Measurements from ENCODE around the gene GPSM1.

Gene GPSM1

GRCh38 chr9:136327304-136327974 is at the start of gene GPSM1:
Gene GPSM1, plus strand, starts transcription at chr9:136327539. Its CDS starts 157 bp downstream, at chr9:136327696.
- no peak for DNase-seq

GRCh38 chr9:136277746-136278145 is 49.6 kb upstream of the GPSM1 start:
- DNase-seq: no peak

GRCh38 chr9:136278221-136278620 is 49.1 kb upstream of the GPSM1 start:
- no peak for DNase-seq

GRCh38 chr9:136278894-136279293 is 48.4 kb upstream of the GPSM1 start:
- DNase-seq: no peak

GRCh38 chr9:136279471-136279870 is 47.9 kb upstream of the GPSM1 start:
- no peak for DNase-seq

- DNase-seq: no peak
Measured at GRCh38 chr9:136280535-136281315, 46.6 kb upstream of the GPSM1 start.

- no peak for DNase-seq
Measured at GRCh38 chr9:136281421-136282271, 45.7 kb upstream of the GPSM1 start.

- DNase-seq: no peak
Measured at GRCh38 chr9:136282272-136282861, 45.0 kb upstream of the GPSM1 start.

- DNase-seq: no peak
Measured at GRCh38 chr9:136283291-136284235, 43.8 kb upstream of the GPSM1 start.

- no peak for DNase-seq
Measured at GRCh38 chr9:136284311-136284710, 43.0 kb upstream of the GPSM1 start.

GRCh38 chr9:136284951-136285350 is 42.4 kb upstream of the GPSM1 start:
- DNase-seq: no peak

- no peak for DNase-seq
Measured at GRCh38 chr9:136285501-136286358, 41.6 kb upstream of the GPSM1 start.

GRCh38 chr9:136286359-136286986 is 40.9 kb upstream of the GPSM1 start:
- DNase-seq: no peak

GRCh38 chr9:136286987-136287379 is 40.4 kb upstream of the GPSM1 start:
- DNase-seq: no peak

- no peak for DNase-seq
Measured at GRCh38 chr9:136287960-136288753, 39.2 kb upstream of the GPSM1 start.

- DNase-seq: no peak
Measured at GRCh38 chr9:136289651-136290507, 37.5 kb upstream of the GPSM1 start.

GRCh38 chr9:136290508-136291000 is 36.8 kb upstream of the GPSM1 start:
- DNase-seq: no peak

GRCh38 chr9:136291306-136292025 is 35.9 kb upstream of the GPSM1 start:
- DNase-seq: no peak

Data from GOT3 (cell line).